HG03575 (cell line): ENCODE results near the gene MAPK9.
"Not testable (repeated sequence)": the region's sequence is repeated elsewhere in the genome, so short reads cannot be mapped to it uniquely, and the experiment has no call there.

Experiments
- ATAC-seq: cut with Tn5 transposase; IDR thresholded peaks from one replicate; pipeline ENCODE4 v1.9.1; 2021; ENCODE audit not compliant: unreplicated experiment, insufficient number of reproducible peaks, low FRiP score; ENCODE audit errors: extremely low read depth

MAPK9 gene

GRCh38 chr5:180212363-180213255, 79.3 kb downstream of the MAPK9 start:
- ATAC-seq, result no peak

DNA sequence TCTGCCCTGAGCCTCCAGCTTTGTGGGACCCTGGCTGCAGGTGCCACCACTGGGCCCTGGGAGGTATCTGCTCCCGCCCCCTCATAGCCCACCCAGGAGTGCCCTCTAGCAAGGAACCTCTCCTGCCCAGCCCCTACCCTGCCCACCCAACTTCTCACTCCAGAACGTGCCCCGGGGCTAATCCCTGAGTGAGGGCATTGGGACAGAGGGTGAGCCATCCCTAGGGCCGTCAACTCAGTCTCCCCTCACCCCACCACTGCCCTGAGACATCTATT, 80.2 kb downstream of the MAPK9 start:
- no peak for ATAC-seq

- ATAC-seq, result no peak
Measured at GRCh38 chr5:180210961-180211760, 80.7 kb downstream of the MAPK9 start.

GRCh38 chr5:180210077-180210476, 81.8 kb downstream of the MAPK9 start:
- not testable (repeated sequence) for ATAC-seq

DNA sequence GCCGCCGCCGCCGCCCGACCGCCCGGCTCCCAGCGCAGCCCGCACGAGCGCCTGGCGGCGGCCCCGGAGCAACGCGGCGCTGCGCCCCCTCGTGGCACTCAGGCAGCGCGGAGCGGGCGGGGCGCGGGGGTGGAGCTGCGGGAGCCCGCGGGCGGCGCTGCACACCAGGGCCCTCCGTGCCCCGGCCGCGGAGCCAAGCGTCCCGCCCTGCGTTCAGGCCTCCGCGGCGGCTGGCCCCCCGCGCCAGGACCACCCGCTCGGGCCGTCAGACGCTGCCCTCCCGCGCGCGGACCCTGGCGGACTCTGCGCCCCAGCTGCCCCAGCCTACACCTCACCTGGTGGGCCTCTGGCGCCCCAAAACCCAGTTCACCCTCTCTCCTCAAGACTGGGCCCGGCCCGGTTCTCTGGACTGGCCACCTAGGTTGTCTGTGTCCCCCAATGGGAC, 82.7 kb downstream of the MAPK9 start, which contains the start of gene RASGEF1C:
Gene RASGEF1C, minus strand, starts transcription at position 75 of the 445 bp plus-strand sequence. CDS start 71,159 bp downstream, outside the sequence.
- ATAC-seq, result no peak

- ATAC-seq, result no peak
Measured at GRCh38 chr5:180208435-180209081, 83.3 kb downstream of the MAPK9 start.

- no peak for ATAC-seq
Measured at GRCh38 chr5:180208038-180208434, 83.8 kb downstream of the MAPK9 start.

DNA sequence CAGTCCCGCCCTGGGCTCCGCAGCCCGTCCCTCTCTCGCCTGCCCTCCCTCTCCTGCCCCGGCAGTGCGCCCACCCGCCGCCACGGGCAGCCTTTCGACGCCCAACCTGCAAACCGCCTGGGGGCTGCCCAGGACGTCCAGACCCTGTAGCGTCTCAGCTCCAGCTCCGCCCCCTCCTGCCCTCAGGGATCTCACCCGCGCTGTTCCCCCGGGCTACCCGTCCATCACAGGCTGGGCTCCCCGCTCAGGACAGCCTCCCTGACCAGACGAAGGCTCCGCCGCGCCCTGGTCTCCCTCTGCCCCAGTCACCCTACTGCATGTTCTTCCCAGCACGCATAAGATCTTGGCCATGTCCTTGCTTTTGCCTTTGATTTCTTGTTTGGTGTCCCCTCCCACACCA, 84.3 kb downstream of the MAPK9 start:
- no peak for ATAC-seq

DNA sequence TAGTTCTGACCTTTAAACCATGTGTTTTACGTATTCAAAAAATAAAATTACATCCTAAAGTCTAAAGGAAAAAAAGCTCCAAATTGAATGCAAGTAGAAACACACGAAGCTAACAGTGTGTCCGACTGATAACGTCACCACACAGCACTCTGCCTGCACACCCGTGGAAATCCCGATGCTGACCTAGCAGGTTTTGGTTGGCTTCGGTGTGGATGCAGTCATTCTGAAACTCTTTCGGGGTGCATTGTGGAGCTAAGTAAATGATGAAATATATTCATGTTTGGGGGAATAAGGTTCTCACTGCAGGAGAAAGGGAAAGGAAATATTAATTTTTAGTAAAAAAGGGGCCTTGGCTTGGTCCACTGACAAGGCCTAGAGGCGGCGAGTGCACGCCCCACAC, 84.9 kb downstream of the MAPK9 start:
- ATAC-seq, result no peak

- ATAC-seq, result no peak
Measured at GRCh38 chr5:180205916-180206315, 86.0 kb downstream of the MAPK9 start.

DNA sequence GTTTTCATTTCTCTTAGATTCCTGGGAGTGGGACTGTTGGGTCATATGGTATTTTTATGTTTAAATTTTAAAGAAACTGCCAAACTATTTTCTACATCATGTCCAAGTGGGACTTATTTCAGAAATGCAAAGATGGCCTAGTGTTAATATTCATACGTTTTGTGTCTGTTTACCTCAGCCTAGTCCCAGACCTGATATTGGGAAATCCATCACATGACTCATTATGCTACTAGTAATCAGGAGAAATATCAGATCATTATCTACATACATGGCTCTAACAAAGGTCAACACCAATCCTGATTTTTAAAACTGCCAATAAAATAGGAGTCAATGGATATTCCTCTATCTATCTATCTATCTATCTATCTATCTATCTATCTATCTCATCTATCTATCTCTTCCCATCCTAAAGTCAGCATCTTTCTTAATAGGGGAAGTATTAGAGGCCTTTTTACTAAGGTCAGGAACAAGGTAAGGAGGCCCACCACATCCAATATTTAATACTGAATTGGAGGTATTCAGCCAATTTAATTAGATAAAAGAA, 87.5 kb downstream of the MAPK9 start:
- ATAC-seq, result no peak

GRCh38 chr5:180202939-180203573, 88.8 kb downstream of the MAPK9 start:
- ATAC-seq, result no peak

DNA sequence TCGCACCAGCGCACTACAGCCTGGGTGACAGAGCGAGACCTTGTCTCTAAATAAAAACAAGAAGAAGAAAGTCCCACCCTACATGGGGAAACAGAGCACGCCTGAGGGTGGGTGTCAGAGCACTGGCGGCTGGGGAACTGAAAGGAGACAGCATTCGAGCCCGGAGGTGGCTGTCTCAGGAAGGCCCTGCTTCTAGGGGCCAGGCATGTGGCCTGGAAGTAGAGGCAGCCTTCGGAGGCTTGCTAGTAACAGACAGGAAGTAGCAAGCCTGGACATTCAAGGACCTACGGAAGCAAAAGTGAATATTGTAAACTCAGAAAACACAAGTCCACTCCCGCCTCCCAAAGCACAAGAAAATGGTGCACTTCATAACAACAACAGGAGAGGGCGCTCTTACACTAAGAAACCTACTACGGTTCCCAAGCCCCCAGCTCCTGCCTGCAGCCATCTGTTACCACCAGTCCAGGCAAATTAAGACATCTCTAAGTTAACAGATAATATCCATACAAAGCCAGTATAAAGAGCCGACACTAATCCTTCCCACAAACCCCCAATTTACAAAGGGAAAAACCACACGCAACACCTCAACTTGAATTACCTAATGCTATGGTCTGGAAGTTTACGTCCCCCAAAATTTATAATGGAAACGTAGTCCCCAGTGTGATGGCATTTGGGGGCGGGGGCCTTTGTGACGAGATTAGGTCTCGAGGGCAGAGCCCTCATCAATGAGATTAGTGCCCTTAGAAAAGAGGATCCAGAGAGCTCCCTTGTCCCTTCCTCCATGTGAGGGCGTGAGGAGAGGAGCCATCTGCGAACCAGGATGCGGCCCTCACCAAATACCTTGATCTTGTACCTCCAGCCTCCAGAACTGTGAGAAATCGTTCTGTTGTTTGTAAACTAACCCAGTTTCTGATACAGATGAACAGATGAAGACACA, 90.6 kb downstream of the MAPK9 start:
- ATAC-seq, result no peak

GRCh38 chr5:180199390-180199789, 92.5 kb downstream of the MAPK9 start:
- no peak for ATAC-seq

DNA sequence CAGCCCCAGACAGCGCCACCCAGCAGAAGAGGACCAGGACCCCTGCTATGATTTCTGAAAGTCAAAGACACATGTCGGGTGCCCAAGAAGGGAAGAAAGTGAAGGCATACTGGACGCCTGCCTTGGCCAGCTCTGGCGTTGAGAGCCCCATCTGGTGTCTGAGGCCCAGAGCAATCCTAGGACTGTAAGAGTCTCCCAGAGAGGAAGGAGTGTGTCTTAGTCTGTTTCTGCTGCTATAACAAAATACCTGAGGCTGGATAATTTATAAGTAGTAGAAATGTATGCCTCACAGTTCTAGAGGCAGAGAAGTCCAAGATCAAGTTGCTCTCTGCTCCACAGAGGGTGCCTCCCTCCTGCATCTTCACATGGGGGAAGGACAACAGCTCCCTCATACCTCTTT, 93.7 kb downstream of the MAPK9 start:
- ATAC-seq, result no peak

GRCh38 chr5:180197016-180197702, 94.7 kb downstream of the MAPK9 start:
- no peak for ATAC-seq
